HG03135 (cell line): ENCODE measurements around the gene PPY.
"Not testable (repeated sequence)": the region's sequence is repeated elsewhere in the genome, so short reads cannot be mapped to it uniquely, and the experiment has no call there.

Experiments
- ATAC-seq: cut with Tn5 transposase; IDR thresholded peaks from one replicate; pipeline ENCODE4 v1.9.1; 2021; ENCODE audit warnings: mild to moderate bottlenecking, moderate library complexity; ENCODE audit not compliant: unreplicated experiment

The PPY gene

DNA sequence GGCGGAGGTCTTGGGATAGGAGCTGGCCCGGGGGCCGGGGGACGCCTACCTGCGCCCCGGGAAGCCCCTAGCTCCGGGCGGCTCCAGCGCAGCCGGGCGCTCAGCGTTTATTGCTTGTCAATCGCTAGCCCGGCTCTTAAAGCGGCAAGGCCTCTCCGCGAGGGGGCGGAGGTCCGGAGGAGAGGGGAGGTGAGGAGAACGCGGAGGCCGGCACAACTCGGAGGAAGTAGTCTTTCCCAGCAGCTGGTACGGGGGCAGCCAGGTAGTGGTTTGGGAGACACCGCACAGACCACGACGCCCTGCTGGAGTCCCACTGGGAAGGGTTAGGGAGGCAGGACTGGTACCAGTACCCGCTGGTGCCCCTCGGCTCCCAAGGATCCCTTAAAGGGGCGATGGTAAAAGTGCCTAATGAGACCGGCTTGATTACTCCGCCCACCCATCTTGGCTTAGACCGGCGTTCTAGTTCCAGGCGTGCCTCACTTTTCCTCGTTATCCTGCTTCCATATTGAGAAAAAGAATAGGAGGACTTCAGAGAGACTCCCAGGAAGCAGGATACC is 34.8 kb downstream of the PPY start, which contains the start of gene MPP2:
Gene MPP2, minus strand, starts transcription at position 112 of the 557 bp plus-strand sequence. CDS start 3,076 bp downstream, outside the sequence.
- ATAC-seq = no peak

DNA sequence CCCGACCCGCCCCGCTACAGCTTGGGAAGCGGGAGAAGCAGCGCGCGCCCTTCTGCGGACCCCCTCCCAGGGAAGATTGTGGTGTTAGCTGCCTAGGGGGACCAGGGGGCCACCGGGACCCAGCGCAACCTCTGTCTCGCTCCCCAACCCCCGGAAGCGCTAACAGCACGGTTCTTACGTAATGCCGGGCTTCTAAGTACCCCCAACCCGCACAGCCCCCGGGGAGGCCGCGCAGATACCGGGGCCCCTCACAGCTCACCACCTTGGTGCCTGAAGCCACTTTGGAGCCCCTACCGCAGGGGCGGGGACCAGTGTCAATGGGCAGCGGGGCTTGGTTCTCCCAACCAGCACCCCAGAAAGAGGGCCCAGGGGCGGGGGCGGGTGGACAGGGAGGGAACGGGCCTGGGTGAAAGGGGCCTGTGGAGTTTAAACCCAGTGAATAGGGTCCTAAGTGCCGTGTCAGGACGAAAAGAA is 35.3 kb downstream of the PPY start:
- ATAC-seq = no peak

DNA sequence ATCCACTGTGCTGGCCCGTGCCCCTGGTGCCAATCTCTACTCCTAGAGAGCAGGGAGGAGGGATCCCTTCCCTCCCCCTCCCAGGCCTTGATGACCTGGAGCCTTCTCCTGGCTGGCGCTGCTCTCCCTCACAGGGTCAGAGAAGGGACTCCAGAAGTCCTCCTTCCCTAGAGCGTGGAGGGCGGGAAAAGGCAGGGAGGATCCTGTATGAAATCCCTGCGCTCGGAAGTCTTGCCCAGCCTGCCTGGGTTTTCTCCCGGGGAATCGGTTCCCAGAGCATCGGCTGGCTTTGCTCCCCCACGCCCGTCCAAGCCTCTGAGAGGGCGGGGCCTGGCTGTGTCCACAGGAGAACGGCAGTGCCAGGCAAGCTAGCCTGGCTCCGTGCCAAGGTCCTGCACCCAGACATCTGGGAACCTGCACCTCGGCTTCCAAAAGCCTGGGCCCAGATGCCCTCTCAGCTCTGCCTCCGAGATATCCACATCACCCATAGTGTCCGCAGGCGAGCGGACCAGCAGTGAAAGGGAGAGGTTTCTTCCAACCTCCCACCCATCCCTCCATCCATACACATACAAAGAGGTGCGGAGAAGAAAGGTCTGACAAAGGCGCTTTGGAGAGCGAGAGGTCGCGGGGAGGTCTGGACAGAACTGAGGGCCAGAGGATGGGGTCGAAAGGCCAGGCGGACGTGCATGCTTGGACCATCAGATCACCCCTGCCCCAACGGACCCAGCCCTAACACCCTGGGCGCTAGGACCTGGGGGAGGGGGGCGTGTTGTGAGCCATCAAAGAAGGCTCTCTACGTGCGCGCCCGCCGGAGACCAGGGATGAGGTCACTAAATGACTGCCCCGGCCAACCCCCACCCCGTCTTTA is 36.1 kb downstream of the PPY start:
- ATAC-seq = no peak

DNA sequence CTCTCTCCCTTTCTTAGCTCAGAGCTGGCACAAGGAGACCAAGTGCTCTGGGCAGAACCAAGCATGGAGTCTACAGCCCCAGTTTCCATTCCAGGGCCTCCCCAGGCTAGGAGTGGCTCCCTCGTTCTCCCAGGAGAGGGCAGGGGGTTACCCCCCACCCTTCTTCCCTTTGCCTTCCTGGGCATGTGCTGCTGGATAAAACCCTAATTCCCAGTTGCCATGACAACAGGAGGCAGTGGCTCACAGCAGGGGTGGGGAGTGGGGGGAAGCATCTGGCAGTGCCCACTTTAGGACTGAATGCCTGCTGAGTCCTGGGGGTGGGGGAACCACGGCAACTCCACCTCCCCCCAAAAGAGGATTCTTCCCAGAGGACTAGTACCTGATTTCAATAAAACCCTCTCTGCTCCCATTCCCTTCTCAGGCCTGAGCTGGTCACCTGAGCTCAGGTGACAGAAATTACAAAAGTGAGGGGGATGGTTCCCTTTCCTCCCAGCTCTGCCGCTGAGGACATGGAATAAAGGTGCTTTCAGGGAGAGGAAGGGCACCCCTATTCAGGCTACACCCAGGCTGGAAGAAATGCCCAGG is 36.8 kb downstream of the PPY start:
- ATAC-seq = no peak

DNA sequence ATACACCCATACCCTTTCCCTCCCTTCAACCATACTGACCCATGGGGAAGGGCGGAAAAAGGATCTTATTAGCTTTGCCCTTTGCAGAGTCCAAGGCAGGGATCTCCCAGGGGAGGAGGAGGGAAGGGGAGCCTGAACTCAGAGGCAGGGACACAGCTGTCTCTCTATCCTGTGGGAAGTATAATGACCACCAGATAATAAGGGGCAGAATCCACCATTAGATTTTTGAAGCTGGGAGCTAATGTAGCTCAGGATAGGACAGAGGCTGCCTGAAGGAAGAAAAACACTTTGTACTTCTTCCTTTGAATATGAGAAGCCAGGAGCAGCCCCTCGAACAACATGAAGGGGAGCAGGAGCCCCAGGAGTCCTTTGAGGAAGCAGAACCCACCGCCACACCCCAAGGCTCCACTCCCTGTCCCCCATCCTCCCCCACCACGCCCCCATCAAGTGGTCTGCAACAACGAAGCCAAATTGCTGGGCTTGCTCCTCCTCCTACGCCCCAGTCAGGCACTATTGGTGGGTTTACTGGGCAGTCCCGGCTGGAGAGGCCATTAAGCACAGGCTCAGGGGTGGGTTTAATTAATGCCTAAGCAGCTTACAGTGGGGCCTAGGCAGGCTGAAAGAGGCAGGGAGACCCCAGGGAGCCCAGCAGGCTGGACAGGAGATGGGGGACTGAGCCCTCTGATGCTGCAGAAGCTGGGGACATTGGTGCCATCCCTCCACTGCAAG is 40.3 kb downstream of the PPY start:
- ATAC-seq = no peak

DNA sequence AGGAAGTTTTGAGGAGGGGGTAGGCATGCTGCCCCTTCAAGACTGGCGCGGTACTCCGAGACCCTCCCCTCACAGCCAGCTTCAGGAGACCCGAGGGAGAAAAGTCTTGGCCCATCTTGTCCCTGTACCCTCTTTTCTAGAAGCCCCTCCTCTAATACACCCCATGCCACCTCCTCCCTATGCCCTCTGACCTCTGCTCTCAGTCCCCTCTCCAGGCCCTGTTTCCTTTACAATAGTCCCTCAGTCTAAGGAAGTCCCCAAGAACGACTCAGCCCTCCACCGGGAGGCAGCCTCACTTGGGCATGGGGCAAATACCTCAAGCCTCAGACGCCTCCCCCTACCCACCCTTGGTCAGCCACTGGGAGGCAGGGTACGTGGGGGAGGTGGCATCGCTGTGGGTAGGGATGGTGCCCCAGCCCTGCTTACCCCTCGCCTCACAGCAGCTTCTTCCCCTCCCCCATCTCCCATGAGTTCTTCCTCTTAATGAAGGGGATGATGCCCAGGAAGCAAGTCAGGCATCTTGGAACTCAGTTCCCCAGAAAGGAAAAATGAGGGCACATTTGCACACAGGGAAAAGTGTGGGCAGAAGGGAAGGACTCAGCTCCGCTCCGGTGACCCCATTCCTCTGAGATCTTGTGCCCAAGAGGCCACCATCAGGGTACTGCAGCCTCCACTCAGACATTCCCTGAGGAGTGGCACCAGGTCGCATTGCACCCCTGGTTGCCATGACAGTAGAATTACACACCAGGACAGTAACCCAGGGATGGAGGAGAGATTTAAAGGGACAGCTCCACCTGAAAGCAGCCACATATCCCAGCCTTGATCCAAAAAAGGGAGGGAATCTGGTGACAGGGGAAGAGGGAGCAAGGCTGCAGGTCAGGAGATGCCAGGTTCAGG is 41.2 kb downstream of the PPY start:
- no peak for ATAC-seq

DNA sequence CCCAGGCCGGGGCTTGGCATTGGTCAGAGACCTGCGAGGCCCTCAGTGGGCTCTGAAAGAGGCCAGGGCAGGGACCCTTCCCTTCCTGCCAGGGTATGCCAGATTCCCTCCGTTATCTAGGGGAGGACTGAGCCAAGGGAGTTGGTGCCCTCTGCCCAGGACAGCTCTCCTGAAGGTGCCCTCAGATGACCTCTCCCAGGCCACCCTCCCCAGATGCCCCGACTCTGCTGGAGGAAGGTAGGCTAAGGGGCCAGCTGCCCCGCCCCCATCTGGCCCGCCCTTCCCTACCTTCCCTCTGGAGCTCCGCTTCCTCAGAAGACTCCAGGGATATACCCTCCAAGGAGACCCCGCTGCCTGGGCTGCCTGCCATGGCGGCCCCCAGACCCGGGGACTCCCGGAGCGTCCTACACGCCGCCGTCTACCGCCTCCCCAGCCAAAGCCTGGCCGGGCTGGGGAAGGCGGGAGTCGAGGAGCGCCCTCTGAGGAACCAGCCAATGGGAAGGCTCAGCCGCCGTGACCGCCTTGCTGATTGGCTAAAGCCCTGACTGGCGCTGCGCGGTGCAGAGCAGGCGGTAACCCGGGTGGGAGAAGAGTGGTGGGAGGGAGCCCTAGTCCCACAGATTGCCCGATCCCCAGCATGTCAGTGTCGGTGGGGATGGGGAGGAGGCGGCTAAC is 42.0 kb downstream of the PPY start:
- peak; percentile 75 for ATAC-seq

DNA sequence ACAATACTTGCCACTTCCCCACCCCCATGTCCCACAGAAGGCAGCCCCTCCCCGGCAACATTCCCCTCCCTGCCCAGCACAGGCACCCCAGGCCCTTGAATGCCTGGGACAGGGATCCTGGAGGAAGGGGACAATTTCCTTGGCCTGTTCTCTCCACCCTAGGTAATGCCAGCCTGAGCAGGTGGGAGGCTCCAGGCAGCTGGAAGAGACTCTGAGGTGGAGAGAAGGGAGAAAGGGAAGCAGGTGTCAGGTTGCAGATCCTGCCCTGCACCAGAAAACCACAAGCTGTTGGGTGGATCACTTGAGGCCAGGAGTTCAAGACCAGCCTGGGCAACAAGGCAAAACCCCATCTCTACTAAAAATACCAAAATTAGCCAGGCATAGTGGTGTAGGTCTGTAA is 43.8 kb downstream of the PPY start:
- ATAC-seq = no peak

DNA sequence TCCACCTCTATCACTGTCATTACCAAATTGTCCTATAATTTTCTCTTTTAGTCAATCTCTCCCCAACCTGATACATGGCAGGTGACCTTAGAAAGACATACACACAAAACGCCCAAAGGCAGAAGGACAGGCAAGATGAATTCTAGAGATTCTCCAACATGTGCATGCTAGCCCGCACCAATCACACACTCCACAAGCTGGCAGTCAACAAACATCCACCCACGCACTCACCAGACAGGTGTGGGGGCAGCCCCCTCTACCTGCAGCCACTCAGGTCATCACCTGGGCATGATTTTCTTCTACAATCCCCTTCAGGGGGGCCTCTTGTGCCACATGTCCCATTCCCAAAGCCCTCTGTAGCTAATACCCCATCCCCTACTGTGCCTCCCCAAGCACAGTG is 44.4 kb downstream of the PPY start:
- ATAC-seq = no peak

DNA sequence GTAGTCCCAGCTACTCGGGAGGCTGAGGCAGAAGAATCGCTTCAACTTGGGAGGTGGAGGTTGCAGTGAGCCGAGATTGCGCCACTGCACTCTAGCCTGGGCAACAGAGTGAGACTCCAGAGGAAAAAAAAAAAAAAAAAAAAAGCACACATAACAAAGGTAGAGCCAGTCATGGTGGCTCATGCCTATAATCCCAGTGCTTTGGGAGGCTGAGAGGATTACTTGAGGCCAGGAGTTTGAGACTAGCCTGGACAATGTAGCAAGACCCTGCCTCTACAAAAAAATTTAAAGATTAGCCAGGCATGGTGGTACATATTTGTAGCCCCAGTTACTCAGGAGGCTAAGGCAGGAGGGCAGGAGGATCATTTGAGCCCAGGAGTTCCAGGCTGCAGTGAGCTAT is 47.8 kb downstream of the PPY start:
- not testable (repeated sequence) for ATAC-seq

DNA sequence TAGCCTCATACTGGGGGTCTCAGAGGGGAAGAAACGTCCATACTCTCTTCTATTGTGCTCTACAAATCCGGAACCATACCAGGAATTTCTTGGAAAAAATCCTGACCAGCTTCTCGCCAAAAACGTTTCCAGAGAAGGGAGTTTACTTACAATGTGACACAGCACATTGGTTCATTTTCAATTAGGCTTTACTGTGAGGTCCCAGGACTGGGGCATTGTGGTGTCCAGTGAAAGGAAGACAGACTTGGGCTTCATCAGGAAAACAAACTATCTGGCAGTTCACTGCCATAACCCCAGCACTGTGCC is 49.7 kb downstream of the PPY start:
- ATAC-seq = no peak

DNA sequence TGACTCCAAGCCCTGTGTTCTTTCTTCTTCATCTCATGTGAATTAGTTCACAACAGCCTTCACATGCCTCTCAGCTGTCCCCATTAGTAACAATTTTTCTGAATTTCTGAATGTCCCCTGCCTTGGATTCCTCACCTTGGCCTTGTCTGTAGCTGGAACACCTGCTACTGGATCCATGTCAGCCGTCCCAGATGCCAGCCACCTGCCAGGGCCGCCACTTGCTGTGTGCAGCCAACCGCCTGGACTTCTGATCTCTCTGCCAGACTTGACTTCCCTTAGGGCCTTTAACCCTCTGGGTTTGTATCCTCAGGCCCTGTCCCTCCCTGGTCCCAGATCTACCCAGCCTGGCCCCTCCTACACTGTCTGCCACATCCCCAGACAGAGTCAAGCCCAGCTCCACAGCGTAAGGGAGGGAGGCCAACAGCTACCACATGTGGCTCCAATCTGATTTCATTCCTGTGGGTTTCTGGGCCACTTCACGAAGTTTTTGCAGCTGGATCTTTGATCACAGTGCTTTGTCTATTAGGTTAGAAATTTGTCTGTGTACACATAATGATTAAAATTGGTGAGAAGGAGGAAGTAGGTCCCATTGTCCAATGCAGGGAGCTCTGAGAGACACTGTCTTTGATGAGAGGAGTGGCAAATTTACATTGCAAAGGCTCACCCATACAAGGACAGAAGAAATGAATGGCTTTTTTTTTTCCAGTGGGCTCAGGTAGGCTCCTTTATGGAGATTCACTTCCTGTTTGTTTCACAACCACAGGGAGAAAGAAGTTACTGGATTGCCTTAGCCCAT is 50.2 kb downstream of the PPY start:
- ATAC-seq = no peak
